ENCODE measurements around the gene GLYATL1.
"Not testable (repeated sequence)": the region's sequence is repeated elsewhere in the genome, so short reads cannot be mapped to it uniquely, and the experiment has no call there.

The GLYATL1 gene

DNA sequence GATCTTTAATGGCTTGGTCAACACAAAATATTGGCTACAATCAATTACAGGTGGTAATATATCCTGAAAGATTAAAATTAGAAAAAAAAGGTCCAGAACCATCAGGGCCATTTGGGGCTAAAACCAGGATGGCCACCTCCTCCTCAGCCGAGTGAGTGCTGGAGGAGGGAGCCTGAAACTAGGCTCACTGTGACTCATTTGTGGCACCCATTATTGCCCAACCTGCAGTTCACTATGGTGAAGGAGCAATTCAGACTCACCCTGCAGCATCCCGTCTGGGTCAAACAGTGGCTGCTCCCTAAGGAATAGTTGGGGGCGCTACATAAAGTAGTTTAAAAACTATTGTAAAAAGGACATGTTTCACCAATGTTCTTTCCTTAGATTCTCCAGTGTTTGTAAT lies 60.7 kb downstream of the GLYATL1 start:
- H3K36me3 ChIP-seq (ENCODE audit: insufficient read depth, low read length), result no peaks in the 10 kb centered on the region
- no peaks in the 10 kb centered on the region for H3K4me1 ChIP-seq (ENCODE audit: control insufficient read depth, insufficient read depth, low read length)
- no peaks in the 10 kb centered on the region for H3K9me3 ChIP-seq (replicated peaks; ENCODE audit: low read length)
- no peak overlapping the region for H3K4me2 ChIP-seq (ENCODE audit: low read length)
- no peak overlapping the region for H3K4me3 ChIP-seq (ENCODE audit: low read length)
- no peak overlapping the region for H3K9ac ChIP-seq (ENCODE audit: low read depth, low read length)
- no peaks in the 10 kb centered on the region for H3K27me3 ChIP-seq (ENCODE audit: control insufficient read depth, insufficient read depth, low read length)

DNA sequence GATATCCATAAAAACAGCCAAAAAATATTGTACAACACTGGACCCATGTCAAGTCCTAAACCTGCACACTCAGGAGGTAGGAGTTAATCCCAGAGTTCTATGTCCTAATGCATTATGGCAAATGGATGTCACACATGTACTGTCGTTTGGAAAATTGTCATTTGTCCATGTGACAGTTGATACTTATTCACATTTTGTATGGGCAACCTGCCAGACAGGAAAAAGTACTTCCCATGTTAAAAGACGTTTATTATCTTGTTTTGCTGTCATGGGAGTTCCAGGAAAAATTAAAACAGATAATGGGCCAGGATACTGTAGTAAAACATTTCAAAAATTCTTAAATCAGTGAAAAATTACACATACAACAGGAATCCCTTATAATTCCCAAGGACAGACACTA lies 62.7 kb downstream of the GLYATL1 start:
- H3K36me3 ChIP-seq (ENCODE audit: insufficient read depth, low read length); H3K9me3 ChIP-seq (replicated peaks; ENCODE audit: low read length); H3K4me2 ChIP-seq (ENCODE audit: low read length); H3K4me3 ChIP-seq (ENCODE audit: low read length); H3K4me1 ChIP-seq (ENCODE audit: control insufficient read depth, insufficient read depth, low read length); H3K9ac ChIP-seq (ENCODE audit: low read depth, low read length); H3K27me3 ChIP-seq (ENCODE audit: control insufficient read depth, insufficient read depth, low read length): not testable (repeated sequence)
